Caco-2 (cell line): Measurements from ENCODE around the gene FAM168A. TPM values are rescaled to one million over a fixed set of nuclear protein-coding genes. Genes with fewer than 3 reads are reported as not detected.

ENCODE experiments used
- BruUV-seq: library from RNA; stranded (reverse); fragments of 400-500 nt; replicated peaks from 2 replicates; lab custom pipeline; 2021; lab: Mats Ljungman, UMichigan
- CTCF ChIA-PET: fragments of 300-600 bp; sonication (Branson Sonifier 250); formaldehyde crosslinking; loops from one replicate; lab custom pipeline; 2022; ENCODE audit warnings: antibody characterized with exemption; lab: Charles Lee
- POLR2A ChIA-PET: fragments of 300-600 bp; sonication (Branson Sonifier 250); formaldehyde crosslinking; loops from one replicate; lab custom pipeline; 2022; ENCODE audit warnings: antibody characterized with exemption; lab: Charles Lee
- DNase-seq, 2 experiments: peaks; one replicate each; pipeline versions ENCODE4 v3.0.0 to v3.0.0-alpha.2; 2020 to 2022
- H3K27me3 ChIP-seq: replicated peaks from 2 replicates; pipeline ENCODE4 v1.6.0; 2011; ENCODE audit warnings: low read length; ENCODE audit not compliant: control insufficient read depth, insufficient read depth
- H3K36me3 ChIP-seq: 2 replicates; pipeline ENCODE4 v1.5.1; 2011; ENCODE audit warnings: low read length; ENCODE audit not compliant: control insufficient read depth, insufficient read depth
- H3K4me1 ChIP-seq: fragments of 250-450 bp; sonication (Bioruptor Pico); 2 replicates; pipeline ENCODE4 v1.5.1; 2020; ENCODE audit warnings: mild to moderate bottlenecking
- H3K4me3 ChIP-seq: 2 replicates; pipeline ENCODE4 v1.5.1; 2011; ENCODE audit warnings: low read depth, mild to moderate bottlenecking, control low read depth, low read length
- H3K9me3 ChIP-seq: fragments of 250-450 bp; sonication (Bioruptor Pico); 2 replicates; pipeline ENCODE4 v1.5.1; 2020; ENCODE audit warnings: mild to moderate bottlenecking, moderate library complexity
- H3K27ac Mint-ChIP-seq: one replicate; pipeline ENCODE4 v1.8.0; 2022; ENCODE audit warnings: mixed read lengths; ENCODE audit not compliant: unreplicated experiment
- H3K27me3 Mint-ChIP-seq: one replicate; pipeline ENCODE4 v1.8.0; 2022; ENCODE audit warnings: mixed read lengths; ENCODE audit not compliant: insufficient read depth, unreplicated experiment
- H3K36me3 Mint-ChIP-seq: one replicate; pipeline ENCODE4 v1.8.0; 2022; ENCODE audit warnings: mild to moderate bottlenecking, mixed read lengths; ENCODE audit not compliant: insufficient read depth, unreplicated experiment
- H3K4me1 Mint-ChIP-seq: one replicate; pipeline ENCODE4 v1.8.0; 2022; ENCODE audit warnings: low read depth, mixed read lengths; ENCODE audit not compliant: unreplicated experiment
- H3K4me3 Mint-ChIP-seq: one replicate; pipeline ENCODE4 v1.8.0; 2022; ENCODE audit warnings: mild to moderate bottlenecking, moderate library complexity, mixed read lengths; ENCODE audit not compliant: unreplicated experiment
- H3K9me3 Mint-ChIP-seq: one replicate; pipeline ENCODE4 v1.8.0; 2022; ENCODE audit warnings: mixed read lengths; ENCODE audit not compliant: unreplicated experiment
- intact Hi-C: fragments of 100-400 bp; cut with micrococcal nuclease; formaldehyde crosslinking; loops from one replicate; pipeline ENCODE4 v1.10.0; 2022; ENCODE audit not compliant: unreplicated experiment
- total RNA-seq: library from RNA; stranded (reverse); gene quantifications from 2 replicates; pipeline ENCODE4 v1.2.3, GENCODE V29; 2022
- TF ChIP-seq, protein P1 (sequence below), 2 experiments: fragments of 200-600 bp in 1 of 2; IDR thresholded peaks; 1 replicate in 1 of 2; 2 replicates in 1 of 2; pipeline versions ENCODE4 v1.5.1 to v1.8.0; 2011 to 2022; ENCODE audit warnings: antibody characterized with exemption in 1 of 2, control low read depth in 1 of 2, inconsistent platforms in 1 of 2, low read depth in 1 of 2, low read length in 1 of 2, mild to moderate bottlenecking in 1 of 2, moderate library complexity in 1 of 2; ENCODE audit not compliant: insufficient read depth in 1 of 2, severe bottlenecking in 1 of 2, unreplicated experiment in 1 of 2

The FAM168A gene
- total RNA-seq, 1 experiment from 2014 or later = 46.0 TPM

DNA sequence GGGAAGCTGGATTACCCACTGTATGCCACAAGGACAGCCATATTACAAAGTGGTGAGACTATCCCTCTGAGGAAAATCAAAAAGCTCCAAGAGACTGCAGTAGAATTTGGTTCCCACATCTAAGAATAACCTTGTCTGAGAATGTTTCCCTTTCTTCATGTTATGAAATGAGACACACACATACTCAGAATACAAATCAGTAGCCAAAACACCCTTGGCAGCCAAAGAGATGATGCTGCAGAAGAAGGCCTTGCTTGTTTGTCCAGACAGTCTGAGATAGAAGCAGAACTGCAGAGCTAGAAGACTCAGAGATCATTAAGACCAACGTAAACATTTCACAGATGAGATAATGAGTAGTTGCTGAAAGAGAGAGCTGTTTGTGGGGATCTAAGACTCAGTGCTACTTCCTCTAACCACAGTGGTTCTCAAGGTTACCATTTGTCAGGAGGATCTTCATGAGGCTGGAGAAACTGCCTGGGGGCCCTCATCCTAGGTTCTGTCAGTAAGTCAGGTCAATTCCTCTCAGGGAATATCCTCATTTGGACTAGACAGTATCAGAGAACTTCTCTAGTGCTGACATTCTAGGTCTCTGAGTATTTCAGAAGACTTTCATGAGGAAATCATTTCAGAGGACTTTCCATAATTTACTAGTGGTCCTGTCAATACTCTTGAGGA, 182.8 kb downstream of the FAM168A start:
- Mint-ChIP-seq H3K36me3 (no peaks in the 10 kb centered on the region), H3K27me3 (no peaks in the 10 kb centered on the region), H3K27ac (no peak overlapping the region), H3K4me1 (no peaks in the 10 kb centered on the region), H3K4me3 (no peak overlapping the region), H3K9me3 (no peaks in the 10 kb centered on the region)
- POLR2A ChIA-PET = no interaction called here
- Histone ChIP-seq H3K4me1 (peaks cover 13% of the 10 kb centered on the region), H3K27me3 (no peaks in the 10 kb centered on the region), H3K36me3 (no peaks in the 10 kb centered on the region), H3K9me3 (no peaks in the 10 kb centered on the region), H3K4me3 (no peak overlapping the region)
- CTCF ChIA-PET = interaction anchor here (0.6 to 1.3 kb wide), 3 partner anchors 8 to 1469 kb away, joined by 3 to 4 read pairs (median 3); no protein-coding TSS in a partner anchor
- DNase-seq = no peak
- TF ChIP-seq, protein P1, sequence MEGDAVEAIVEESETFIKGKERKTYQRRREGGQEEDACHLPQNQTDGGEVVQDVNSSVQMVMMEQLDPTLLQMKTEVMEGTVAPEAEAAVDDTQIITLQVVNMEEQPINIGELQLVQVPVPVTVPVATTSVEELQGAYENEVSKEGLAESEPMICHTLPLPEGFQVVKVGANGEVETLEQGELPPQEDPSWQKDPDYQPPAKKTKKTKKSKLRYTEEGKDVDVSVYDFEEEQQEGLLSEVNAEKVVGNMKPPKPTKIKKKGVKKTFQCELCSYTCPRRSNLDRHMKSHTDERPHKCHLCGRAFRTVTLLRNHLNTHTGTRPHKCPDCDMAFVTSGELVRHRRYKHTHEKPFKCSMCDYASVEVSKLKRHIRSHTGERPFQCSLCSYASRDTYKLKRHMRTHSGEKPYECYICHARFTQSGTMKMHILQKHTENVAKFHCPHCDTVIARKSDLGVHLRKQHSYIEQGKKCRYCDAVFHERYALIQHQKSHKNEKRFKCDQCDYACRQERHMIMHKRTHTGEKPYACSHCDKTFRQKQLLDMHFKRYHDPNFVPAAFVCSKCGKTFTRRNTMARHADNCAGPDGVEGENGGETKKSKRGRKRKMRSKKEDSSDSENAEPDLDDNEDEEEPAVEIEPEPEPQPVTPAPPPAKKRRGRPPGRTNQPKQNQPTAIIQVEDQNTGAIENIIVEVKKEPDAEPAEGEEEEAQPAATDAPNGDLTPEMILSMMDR (IDR thresholded peaks at IDR 0.05; ENCODE audit: insufficient read depth in 1 of 2, low read depth in 1 of 2, low read length in 1 of 2, severe bottlenecking in 1 of 2, unreplicated experiment in 1 of 2) = no peak
- intact Hi-C loops = no loop called here
- no TSS peak for BruUV-seq

DNA sequence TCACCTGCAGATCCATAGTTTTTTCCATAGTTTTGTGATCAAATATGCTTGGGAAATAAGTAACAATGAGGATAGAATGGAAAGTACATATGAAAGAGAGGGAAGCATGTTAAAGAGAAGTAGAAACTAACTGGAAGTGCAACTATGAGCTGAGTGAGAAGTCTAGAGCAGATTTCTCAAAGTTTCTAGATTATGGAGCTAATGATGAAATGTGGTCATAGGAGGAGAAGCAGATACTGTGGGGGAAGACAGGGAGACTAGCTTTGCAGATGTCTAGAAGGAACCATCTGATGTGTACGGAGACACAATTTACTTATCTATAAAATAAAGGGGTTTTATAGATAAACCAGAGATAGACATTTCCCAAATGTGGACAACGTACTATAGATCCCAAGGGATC, 184.7 kb downstream of the FAM168A start:
- no peak overlapping the region for H3K4me3 Mint-ChIP-seq
- CTCF ChIA-PET = interaction anchor here (1.2 to 1.3 kb wide), 2 partner anchors 10 to 518 kb away, joined by 3 read pairs; no protein-coding TSS in a partner anchor

DNA sequence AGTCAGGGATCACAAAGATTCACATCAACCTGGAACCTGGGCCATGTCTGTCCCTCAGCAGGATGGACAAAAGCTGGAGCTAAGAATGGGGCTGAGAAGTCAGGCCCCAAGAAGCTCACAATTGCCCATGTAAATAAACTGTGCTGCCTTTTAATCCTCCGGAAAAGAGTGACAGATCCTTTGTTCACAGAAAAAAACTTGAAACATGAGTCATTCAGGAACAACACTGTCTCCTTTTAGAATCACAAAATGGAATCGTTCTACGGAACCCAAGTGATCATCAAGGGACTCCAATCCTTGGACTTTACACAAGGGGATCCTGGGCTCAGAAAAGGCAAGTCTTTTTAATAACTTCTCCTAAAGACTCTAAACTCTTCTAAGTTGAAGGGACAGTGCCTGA, 185.6 kb downstream of the FAM168A start:
- TF ChIP-seq, protein P1 (IDR thresholded peaks at IDR 0.05; ENCODE audit: insufficient read depth in 1 of 2, low read depth in 1 of 2, low read length in 1 of 2, severe bottlenecking in 1 of 2, unreplicated experiment in 1 of 2) = no peak
- DNase-seq = no peak
- ChIA-PET CTCF (interaction anchor here (0.8 to 1.3 kb wide), 2 partner anchors 9 to 61 kb away, joined by 3 read pairs; no protein-coding TSS in a partner anchor), POLR2A (no interaction called here)
- peaks cover 13% of the 10 kb centered on the region for H3K4me1 ChIP-seq
- intact Hi-C loops = no loop called here
- H3K27me3 ChIP-seq = no peaks in the 10 kb centered on the region
- no peaks in the 10 kb centered on the region for H3K9me3 Mint-ChIP-seq
- no peaks in the 10 kb centered on the region for H3K4me1 Mint-ChIP-seq
- no peaks in the 10 kb centered on the region for H3K27me3 Mint-ChIP-seq
- H3K36me3 Mint-ChIP-seq = peaks cover 8% of the 10 kb centered on the region
- no peak overlapping the region for H3K27ac Mint-ChIP-seq
- H3K4me3 Mint-ChIP-seq = no peak overlapping the region
- H3K9me3 ChIP-seq = no peaks in the 10 kb centered on the region
- no peak overlapping the region for H3K4me3 ChIP-seq
- H3K36me3 ChIP-seq = no peaks in the 10 kb centered on the region; the same call in 1 of the 2 replicates
- no TSS peak for BruUV-seq

More for the DNA sequence above, 184.7 kb downstream of the FAM168A start:
- no peaks in the 10 kb centered on the region for H3K27me3 Mint-ChIP-seq
- no peaks in the 10 kb centered on the region for H3K36me3 Mint-ChIP-seq
- Histone ChIP-seq H3K27me3 (no peaks in the 10 kb centered on the region), H3K4me3 (no peak overlapping the region), H3K9me3 (no peaks in the 10 kb centered on the region), H3K36me3 (no peaks in the 10 kb centered on the region), H3K4me1 (peaks cover 13% of the 10 kb centered on the region)
- POLR2A ChIA-PET = no interaction called here
- no peaks in the 10 kb centered on the region for H3K4me1 Mint-ChIP-seq
- intact Hi-C loops = no loop called here
- TF ChIP-seq, protein P1 (IDR thresholded peaks at IDR 0.05; ENCODE audit: insufficient read depth in 1 of 2, low read depth in 1 of 2, low read length in 1 of 2, severe bottlenecking in 1 of 2, unreplicated experiment in 1 of 2) = no peak
- no TSS peak for BruUV-seq
- H3K27ac Mint-ChIP-seq = no peak overlapping the region
- H3K9me3 Mint-ChIP-seq = no peaks in the 10 kb centered on the region
- no peak for DNase-seq
